ENCODE measurements around the gene HOXD1. TPM values are rescaled to one million over a fixed set of nuclear protein-coding genes. Genes with fewer than 3 reads are reported as not detected.

HOXD1 gene
- total RNA-seq, 2 donors from 2014 or later, result 0.18 TPM

- Mint-ChIP-seq H3K4me1 (peaks cover 2% of the 10 kb centered on the region), H3K27ac (no peak overlapping the region), H3K36me3 (ENCODE audit: low read depth) (no peaks in the 10 kb centered on the region), H3K4me3 (no peak overlapping the region), H3K27me3 (ENCODE audit: insufficient read depth) (peaks cover 100% of the 10 kb centered on the region), H3K9me3 (no peaks in the 10 kb centered on the region)
- Histone ChIP-seq H3K27ac (ENCODE audit: low read depth, low read length) (no peak overlapping the region), H3K36me3 (ENCODE audit: control insufficient read depth, insufficient read depth, low read length) (no peaks in the 10 kb centered on the region), H3K4me1 (ENCODE audit: control insufficient read depth, insufficient read depth, low read length) (no peaks in the 10 kb centered on the region), H3K9ac (ENCODE audit: extremely low read depth, low read length, poor library complexity, severe bottlenecking) (no peak overlapping the region), H3K27me3 (ENCODE audit: control insufficient read depth, insufficient read depth, low read length, poor library complexity, severe bottlenecking) (peaks cover 100% of the 10 kb centered on the region), H3K4me3 (ENCODE audit: low read length) (no peak overlapping the region), H3K9me3 (ENCODE audit: control insufficient read depth, low read length) (no peaks in the 10 kb centered on the region)
- DNase-seq, result peak; percentile 16
- 69 to 100% methylated on average over 1 of the region's 3 CpGs for WGBS, 2 experiments (ENCODE audit: insufficient coverage in 1 of 2, insufficient read length in 1 of 2)
- TF ChIP-seq CTCF (conservative IDR thresholded peaks at IDR 0.05), result no peak
Observed at GRCh38 chr2:176181551-176181950, 6.9 kb upstream of the HOXD1 start.

- no peak for TF ChIP-seq CTCF (conservative IDR thresholded peaks at IDR 0.05)
- Mint-ChIP-seq H3K4me3 (no peak overlapping the region), H3K9me3 (no peaks in the 10 kb centered on the region), H3K27ac (no peak overlapping the region), H3K27me3 (ENCODE audit: insufficient read depth) (peaks cover 100% of the 10 kb centered on the region), H3K36me3 (ENCODE audit: low read depth) (no peaks in the 10 kb centered on the region), H3K4me1 (peaks cover 2% of the 10 kb centered on the region)
- WGBS, 2 experiments (ENCODE audit: insufficient coverage in 1 of 2, insufficient read length in 1 of 2), result 89 to 92% methylated on average over 3 of the region's 3 CpGs
- Histone ChIP-seq H3K27ac (ENCODE audit: low read depth, low read length) (no peak overlapping the region), H3K4me1 (ENCODE audit: control insufficient read depth, insufficient read depth, low read length) (no peaks in the 10 kb centered on the region), H3K27me3 (ENCODE audit: control insufficient read depth, insufficient read depth, low read length, poor library complexity, severe bottlenecking) (peaks cover 100% of the 10 kb centered on the region), H3K4me3 (ENCODE audit: low read length) (no peak overlapping the region), H3K36me3 (ENCODE audit: control insufficient read depth, insufficient read depth, low read length) (no peaks in the 10 kb centered on the region), H3K9ac (ENCODE audit: extremely low read depth, low read length, poor library complexity, severe bottlenecking) (no peak overlapping the region), H3K9me3 (ENCODE audit: control insufficient read depth, low read length) (no peaks in the 10 kb centered on the region)
- no peak for DNase-seq
Observed at GRCh38 chr2:176182671-176183070, 5.8 kb upstream of the HOXD1 start.

- H3K4me3 Mint-ChIP-seq, result no peak overlapping the region
- no peak overlapping the region for H3K27ac Mint-ChIP-seq
- peaks cover 97% of the 10 kb centered on the region for H3K27me3 Mint-ChIP-seq (ENCODE audit: insufficient read depth)
- Histone ChIP-seq H3K9ac (ENCODE audit: extremely low read depth, low read length, poor library complexity, severe bottlenecking) (no peak overlapping the region), H3K4me1 (ENCODE audit: control insufficient read depth, insufficient read depth, low read length) (no peaks in the 10 kb centered on the region), H3K9me3 (ENCODE audit: control insufficient read depth, low read length) (no peaks in the 10 kb centered on the region), H3K4me3 (ENCODE audit: low read length) (no peak overlapping the region), H3K27me3 (ENCODE audit: control insufficient read depth, insufficient read depth, low read length, poor library complexity, severe bottlenecking) (peaks cover 100% of the 10 kb centered on the region), H3K36me3 (ENCODE audit: control insufficient read depth, insufficient read depth, low read length) (no peaks in the 10 kb centered on the region), H3K27ac (ENCODE audit: low read depth, low read length) (no peak overlapping the region)
- peak; percentile 43 for DNase-seq
- TF ChIP-seq CTCF (conservative IDR thresholded peaks at IDR 0.05), result no peak
- no peaks in the 10 kb centered on the region for H3K36me3 Mint-ChIP-seq (ENCODE audit: low read depth)
- H3K4me1 Mint-ChIP-seq, result peaks cover 12% of the 10 kb centered on the region
- WGBS, 2 experiments (ENCODE audit: insufficient coverage in 1 of 2, insufficient read length in 1 of 2), result 75% methylated on average over 2 of the region's 2 CpGs; no CpG with 5 or more reads in 1 of the 2 experiments
- no peaks in the 10 kb centered on the region for H3K9me3 Mint-ChIP-seq
Observed at GRCh38 chr2:176184749-176185148, 3.7 kb upstream of the HOXD1 start.
